GM06990 (cell line): ENCODE results near the gene EFHC1.
A peak's percentile ranks its signal among the peaks of the same experiment; 100 is the strongest.

ENCODE experiments used
- DNase-seq: peaks from one replicate; pipeline ENCODE4 v3.0.0-alpha.2; 2011; ENCODE audit not compliant: insufficient read length; ENCODE audit errors: extremely low read depth
- H3K27me3 ChIP-seq: replicated peaks from 2 replicates; pipeline ENCODE4 v1.6.0; 2011; ENCODE audit warnings: low read length; ENCODE audit not compliant: control insufficient read depth, insufficient read depth
- H3K36me3 ChIP-seq: 2 replicates; pipeline ENCODE4 v1.5.1; 2011; ENCODE audit warnings: low read length; ENCODE audit not compliant: control insufficient read depth, insufficient read depth
- H3K4me3 ChIP-seq: replicated peaks from 2 replicates; pipeline ENCODE4 v1.5.1; 2011; ENCODE audit warnings: low read depth, mild to moderate bottlenecking, control low read depth, low read length
- TF ChIP-seq, protein P1 (sequence below): IDR thresholded peaks from 2 replicates; pipeline ENCODE4 v1.5.1; 2011; ENCODE audit warnings: low read length, control low read depth, mild to moderate bottlenecking, inconsistent platforms; ENCODE audit not compliant: insufficient read depth, poor library complexity, severe bottlenecking

Gene EFHC1

DNA sequence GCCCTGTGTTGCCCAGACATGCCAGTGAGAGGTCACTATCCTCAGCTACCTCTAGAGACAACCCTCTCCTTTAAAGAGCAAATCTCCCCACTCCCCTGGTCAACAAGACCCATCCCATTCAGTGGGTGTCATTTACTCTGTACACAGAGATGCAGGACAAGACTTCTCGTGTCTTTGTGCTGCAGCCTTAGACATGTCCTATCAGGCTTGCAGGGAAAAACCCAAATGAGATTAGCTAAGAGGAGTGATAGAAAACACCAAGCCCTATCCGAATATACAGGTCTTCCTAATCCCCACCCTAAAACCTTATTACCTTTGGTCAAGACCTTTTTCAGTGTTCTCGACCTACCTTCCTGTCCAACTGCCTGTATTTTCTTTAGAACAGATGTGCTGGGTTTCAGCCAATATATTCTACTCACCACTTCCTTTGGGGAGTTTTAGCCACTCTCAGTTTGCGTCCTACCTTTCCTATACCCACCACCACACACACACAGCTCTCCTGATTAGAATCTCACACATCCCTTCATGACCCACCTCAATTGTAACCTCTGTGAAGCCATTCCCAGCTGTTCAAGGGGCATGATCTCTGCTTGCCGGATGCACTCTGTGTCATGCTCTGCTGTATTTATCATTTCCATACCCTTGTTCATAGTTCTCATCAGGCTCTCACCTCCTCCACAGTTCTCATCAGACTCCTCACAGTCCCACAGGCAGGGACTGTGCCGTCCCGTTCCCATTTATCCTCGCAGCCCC lies 117.0 kb downstream of the EFHC1 start:
- no peaks in the 10 kb centered on the region for H3K27me3 ChIP-seq
- peak; percentile 71 for DNase-seq
- H3K4me3 ChIP-seq, result peak overlapping the region; percentile 35; the same call in 1 of the 2 replicates
- H3K36me3 ChIP-seq, result peaks cover 4% of the 10 kb centered on the region
- TF ChIP-seq, protein P1, sequence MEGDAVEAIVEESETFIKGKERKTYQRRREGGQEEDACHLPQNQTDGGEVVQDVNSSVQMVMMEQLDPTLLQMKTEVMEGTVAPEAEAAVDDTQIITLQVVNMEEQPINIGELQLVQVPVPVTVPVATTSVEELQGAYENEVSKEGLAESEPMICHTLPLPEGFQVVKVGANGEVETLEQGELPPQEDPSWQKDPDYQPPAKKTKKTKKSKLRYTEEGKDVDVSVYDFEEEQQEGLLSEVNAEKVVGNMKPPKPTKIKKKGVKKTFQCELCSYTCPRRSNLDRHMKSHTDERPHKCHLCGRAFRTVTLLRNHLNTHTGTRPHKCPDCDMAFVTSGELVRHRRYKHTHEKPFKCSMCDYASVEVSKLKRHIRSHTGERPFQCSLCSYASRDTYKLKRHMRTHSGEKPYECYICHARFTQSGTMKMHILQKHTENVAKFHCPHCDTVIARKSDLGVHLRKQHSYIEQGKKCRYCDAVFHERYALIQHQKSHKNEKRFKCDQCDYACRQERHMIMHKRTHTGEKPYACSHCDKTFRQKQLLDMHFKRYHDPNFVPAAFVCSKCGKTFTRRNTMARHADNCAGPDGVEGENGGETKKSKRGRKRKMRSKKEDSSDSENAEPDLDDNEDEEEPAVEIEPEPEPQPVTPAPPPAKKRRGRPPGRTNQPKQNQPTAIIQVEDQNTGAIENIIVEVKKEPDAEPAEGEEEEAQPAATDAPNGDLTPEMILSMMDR, result no peak

DNA sequence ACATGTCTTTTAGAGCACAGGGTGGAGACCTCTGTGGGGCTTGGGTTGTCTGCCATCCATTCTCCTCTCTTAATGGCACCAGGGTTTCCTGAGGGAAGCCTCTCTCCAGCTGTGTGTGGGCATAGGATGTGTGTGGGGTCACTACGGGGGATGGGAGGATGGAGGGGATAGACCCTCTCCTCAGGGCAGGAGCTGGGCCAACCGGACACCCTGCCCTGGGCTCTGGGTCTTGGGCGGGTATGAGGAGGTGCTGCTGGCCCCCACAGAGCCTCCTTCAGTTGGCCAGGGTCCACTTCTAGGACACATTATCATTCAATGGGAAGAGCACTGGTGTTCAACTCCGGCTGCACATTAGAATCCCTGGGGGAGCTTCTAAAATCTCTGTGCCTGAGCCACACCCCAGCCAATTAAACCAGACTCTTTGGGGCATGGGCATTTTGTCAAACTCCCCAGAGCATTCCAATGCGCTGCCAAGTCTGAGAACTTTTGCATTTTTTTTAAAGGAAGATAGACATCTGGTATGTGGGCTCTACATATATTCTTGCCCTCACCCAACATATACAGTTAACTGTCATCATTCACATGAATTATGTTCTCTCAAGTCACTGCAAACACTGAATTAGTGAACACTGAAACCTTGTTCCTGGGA lies 118.2 kb downstream of the EFHC1 start:
- peaks cover 3% of the 10 kb centered on the region for H3K36me3 ChIP-seq
- TF ChIP-seq, protein P1, result no peak
- DNase-seq, result no peak
- H3K4me3 ChIP-seq, result no peak overlapping the region
- no peaks in the 10 kb centered on the region for H3K27me3 ChIP-seq

DNA sequence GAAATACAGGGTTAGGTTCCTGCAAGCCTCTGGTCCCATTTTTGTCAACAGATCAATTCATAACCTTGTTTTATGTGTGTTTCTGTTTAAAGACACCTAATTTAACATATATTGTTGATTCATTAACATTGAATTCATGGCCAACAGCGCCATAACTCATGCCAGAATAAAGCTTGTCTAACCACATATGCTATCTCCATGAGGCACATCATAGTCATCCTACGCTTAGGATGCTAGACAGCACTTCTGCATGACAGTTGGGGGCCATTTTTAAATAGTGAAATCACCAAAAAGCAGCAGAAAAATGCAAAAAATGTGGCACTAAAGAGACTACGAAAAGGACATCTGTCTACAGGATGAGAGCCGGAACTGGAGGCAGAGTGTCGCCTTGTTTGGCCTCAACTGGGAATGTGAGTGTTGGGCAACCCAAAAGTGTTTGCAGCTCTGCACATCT lies 118.8 kb downstream of the EFHC1 start:
- no peak overlapping the region for H3K4me3 ChIP-seq
- H3K27me3 ChIP-seq, result no peaks in the 10 kb centered on the region
- DNase-seq, result no peak
- TF ChIP-seq, protein P1, result no peak
- H3K36me3 ChIP-seq, result no peaks in the 10 kb centered on the region; the same call in 1 of the 2 replicates

DNA sequence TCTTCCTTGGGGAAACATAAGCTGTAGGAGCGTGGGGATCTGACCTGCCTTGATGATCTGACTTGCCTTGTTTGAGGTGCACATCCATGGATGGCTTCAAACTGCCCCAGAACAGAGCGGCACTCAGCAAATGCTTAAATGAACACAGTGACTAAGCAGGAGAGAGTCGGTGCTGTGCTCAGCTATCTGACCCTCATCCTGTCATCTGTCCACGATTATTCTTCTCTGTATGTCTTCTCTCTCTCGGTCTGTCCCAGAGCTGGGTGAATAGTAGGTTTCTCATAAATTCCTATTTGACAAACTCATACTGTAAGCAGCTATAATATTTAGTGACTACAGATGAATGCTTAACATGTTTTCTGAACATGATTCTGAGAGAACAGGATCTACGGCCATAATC lies 119.5 kb downstream of the EFHC1 start:
- Histone ChIP-seq H3K27me3 (no peaks in the 10 kb centered on the region), H3K36me3 (no peaks in the 10 kb centered on the region; the same call in 1 of the 2 replicates), H3K4me3 (no peak overlapping the region)
- TF ChIP-seq, protein P1, result no peak
- DNase-seq, result no peak

DNA sequence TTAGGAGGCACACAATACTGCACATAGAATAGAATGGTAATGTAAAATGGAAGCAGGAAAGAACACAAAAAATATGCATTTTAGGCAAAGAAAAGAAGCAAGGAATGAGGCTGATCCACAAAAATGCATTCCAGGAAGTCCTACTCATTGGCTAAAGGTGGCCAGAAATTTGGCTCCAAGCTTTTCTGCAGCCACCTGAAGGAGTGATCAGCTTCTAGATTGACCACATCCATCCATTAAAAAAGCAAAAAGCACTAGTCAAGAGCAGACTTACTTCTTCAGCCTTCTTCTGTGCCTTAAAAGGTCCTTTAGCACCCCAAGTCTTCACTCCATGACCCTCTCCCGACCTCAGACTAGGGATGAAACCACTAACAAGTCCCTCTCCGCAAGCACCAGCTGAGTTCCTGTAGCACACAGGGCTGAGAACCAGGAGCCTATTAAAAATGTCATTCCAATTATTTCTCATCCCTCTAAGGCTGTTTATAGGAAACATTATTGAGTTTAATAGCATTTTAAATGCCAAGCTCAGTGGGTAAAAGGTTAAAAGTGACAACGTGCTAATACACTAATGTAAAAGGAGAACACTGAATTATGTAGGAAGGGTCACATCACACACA lies 120.3 kb downstream of the EFHC1 start:
- Histone ChIP-seq H3K27me3 (no peaks in the 10 kb centered on the region), H3K36me3 (no peaks in the 10 kb centered on the region; the same call in 1 of the 2 replicates), H3K4me3 (no peak overlapping the region)
- TF ChIP-seq, protein P1, result no peak
- no peak for DNase-seq
